ENCODE measurements around the gene TRPC4. TPM values are rescaled to one million over a fixed set of nuclear protein-coding genes. Genes with fewer than 3 reads are reported as not detected.

Gene TRPC4
- total RNA-seq, 1 donor from 2014 or later, result 0.19 TPM

DNA sequence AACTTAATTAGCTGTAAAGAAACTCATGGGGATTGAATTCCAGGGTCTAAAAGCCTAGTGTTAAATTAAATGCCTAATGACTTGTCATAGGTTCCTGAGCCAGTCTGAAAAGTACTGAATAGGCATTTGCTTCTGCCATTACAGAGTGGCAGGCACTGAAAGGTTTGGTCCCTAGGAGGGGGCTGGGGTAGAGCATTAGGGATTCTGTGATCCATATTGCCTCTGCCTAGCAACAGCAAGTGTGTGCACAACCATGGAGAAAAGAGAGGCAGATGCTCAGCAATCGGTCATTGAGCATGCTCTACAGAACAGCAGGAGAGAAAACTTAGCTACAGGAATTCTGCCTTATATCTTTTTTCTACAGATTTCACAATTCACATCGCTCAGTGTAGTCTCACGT, 133.5 kb downstream of the TRPC4 start:
- H3K4me1 ChIP-seq, result no peaks in the 10 kb centered on the region
- H3K36me3 ChIP-seq, result no peaks in the 10 kb centered on the region
- no peaks in the 10 kb centered on the region for H3K9me3 ChIP-seq (replicated peaks)
- no peak for DNase-seq
- H3K4me3 ChIP-seq, result no peak overlapping the region
- TF ChIP-seq, protein P1, sequence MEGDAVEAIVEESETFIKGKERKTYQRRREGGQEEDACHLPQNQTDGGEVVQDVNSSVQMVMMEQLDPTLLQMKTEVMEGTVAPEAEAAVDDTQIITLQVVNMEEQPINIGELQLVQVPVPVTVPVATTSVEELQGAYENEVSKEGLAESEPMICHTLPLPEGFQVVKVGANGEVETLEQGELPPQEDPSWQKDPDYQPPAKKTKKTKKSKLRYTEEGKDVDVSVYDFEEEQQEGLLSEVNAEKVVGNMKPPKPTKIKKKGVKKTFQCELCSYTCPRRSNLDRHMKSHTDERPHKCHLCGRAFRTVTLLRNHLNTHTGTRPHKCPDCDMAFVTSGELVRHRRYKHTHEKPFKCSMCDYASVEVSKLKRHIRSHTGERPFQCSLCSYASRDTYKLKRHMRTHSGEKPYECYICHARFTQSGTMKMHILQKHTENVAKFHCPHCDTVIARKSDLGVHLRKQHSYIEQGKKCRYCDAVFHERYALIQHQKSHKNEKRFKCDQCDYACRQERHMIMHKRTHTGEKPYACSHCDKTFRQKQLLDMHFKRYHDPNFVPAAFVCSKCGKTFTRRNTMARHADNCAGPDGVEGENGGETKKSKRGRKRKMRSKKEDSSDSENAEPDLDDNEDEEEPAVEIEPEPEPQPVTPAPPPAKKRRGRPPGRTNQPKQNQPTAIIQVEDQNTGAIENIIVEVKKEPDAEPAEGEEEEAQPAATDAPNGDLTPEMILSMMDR (IDR thresholded peaks at IDR 0.05; ENCODE audit: borderline replicate concordance), result no peak
- intact Hi-C loops (cut with micrococcal nuclease), result no loop called here
- no peak overlapping the region for H3K27ac ChIP-seq (replicated peaks)
- H3K27me3 ChIP-seq (ENCODE audit: low read depth), result no peaks in the 10 kb centered on the region

DNA sequence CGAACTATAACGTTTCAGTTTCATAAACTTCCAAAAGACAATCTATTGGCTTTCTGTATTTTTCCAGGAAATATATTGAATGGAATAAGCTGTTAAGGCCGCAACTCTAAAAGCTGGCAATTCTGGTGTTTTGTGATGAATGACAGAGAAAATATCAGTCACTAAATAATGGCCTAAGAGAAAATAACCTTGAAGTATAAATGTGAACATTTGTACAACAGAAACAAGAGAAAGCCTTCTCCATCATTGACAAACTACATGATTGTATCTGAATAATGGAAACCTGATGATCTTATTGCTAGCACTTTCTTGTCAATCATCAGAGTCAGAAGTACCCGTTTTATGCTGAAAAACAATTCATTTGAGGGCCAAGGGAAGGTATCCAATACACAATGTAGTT, 134.3 kb downstream of the TRPC4 start:
- Histone ChIP-seq H3K36me3 (no peaks in the 10 kb centered on the region), H3K9me3 (replicated peaks) (no peaks in the 10 kb centered on the region), H3K4me3 (no peak overlapping the region), H3K4me1 (no peaks in the 10 kb centered on the region), H3K27ac (replicated peaks) (no peak overlapping the region), H3K27me3 (ENCODE audit: low read depth) (no peaks in the 10 kb centered on the region)
- intact Hi-C loops (cut with micrococcal nuclease), result no loop called here
- no peak for DNase-seq
- TF ChIP-seq, protein P1 (IDR thresholded peaks at IDR 0.05; ENCODE audit: borderline replicate concordance), result no peak

DNA sequence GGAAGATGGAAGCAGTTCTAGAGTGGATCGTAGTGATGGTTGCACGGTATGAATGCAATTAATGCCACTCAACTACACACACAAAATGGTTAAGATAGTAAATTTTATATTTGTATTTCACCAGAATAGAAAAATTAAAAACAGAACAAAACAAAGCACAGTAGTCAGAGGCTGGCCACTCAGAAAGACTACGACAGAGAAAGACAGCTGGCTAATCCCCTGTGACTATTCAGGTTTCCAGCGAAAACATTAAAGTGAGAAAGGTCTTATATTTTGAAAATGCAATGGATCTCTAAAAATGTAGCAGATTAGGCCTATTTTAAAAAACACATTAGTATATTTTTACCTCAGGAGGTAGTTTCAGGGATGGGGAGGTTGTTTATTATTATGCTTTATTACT, 139.7 kb downstream of the TRPC4 start:
- Histone ChIP-seq H3K4me1 (no peaks in the 10 kb centered on the region), H3K27me3 (ENCODE audit: low read depth) (no peaks in the 10 kb centered on the region), H3K9me3 (replicated peaks) (no peaks in the 10 kb centered on the region), H3K36me3 (no peaks in the 10 kb centered on the region), H3K4me3 (no peak overlapping the region), H3K27ac (replicated peaks) (no peak overlapping the region)
- intact Hi-C loops (cut with micrococcal nuclease), result no loop called here
- TF ChIP-seq, protein P1 (IDR thresholded peaks at IDR 0.05; ENCODE audit: borderline replicate concordance), result no peak
- no peak for DNase-seq

DNA sequence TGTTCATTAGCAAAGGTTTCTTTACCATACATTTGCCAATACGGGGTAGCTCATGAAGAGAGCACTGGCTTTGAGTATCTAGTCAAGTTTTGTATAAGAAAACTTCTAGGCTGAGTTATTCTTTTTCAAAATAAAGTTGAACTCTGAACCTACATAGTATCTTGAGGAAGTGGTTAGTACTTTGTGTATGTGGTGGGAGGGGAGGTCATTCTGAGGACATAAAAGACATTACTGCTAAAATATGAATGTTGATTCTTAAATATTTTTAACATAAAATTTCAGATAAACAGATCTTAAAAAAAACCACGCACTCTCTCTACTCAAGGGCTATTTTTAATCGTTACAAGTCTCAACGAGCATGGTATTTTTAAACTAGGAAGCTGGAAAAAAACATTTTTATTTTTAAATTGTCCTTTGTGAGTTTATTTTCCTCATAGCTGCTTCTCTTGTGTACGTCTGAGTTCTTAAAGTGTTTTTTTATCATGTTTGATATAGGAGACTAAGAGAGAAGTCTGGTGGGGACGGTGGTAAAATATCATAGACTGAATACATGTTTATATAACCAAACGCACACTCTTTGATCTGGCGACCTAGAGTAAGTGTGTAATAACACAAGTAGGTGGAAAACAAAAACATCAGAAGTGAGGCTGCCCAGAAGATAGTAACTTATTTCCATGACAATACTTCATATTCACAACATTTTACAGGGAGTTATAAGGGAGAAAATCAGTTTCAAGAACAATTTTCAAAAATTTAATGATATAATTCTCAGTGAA, 153.0 kb downstream of the TRPC4 start:
- H3K27ac ChIP-seq (replicated peaks), result no peak overlapping the region
- DNase-seq, result no peak
- intact Hi-C loops (cut with micrococcal nuclease), result no loop called here
- no peaks in the 10 kb centered on the region for H3K4me1 ChIP-seq
- no peak overlapping the region for H3K4me3 ChIP-seq
- no peaks in the 10 kb centered on the region for H3K27me3 ChIP-seq (ENCODE audit: low read depth)
- H3K9me3 ChIP-seq (replicated peaks), result no peaks in the 10 kb centered on the region
- TF ChIP-seq, protein P1 (IDR thresholded peaks at IDR 0.05; ENCODE audit: borderline replicate concordance), result no peak
- H3K36me3 ChIP-seq, result no peaks in the 10 kb centered on the region

DNA sequence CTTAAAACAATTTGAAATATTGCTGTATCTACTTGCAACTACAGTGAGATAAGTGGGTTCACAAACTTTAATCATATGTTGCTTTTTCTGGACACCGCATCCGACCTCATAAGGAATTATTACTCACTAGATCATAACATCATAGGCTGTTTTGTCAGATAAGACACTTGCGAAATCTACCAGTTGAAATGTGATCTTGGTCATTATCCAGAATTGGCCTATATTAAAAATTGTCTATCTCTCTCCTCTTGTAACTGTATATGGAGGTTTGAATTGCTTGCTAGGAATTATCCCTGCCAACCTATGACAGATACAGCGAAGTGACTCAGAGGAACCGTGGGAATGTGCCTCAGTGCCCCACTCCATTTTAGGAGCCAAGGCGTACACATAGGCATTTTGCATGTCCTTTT, 154.0 kb downstream of the TRPC4 start:
- no peak overlapping the region for H3K27ac ChIP-seq (replicated peaks)
- TF ChIP-seq, protein P1 (IDR thresholded peaks at IDR 0.05; ENCODE audit: borderline replicate concordance), result no peak
- intact Hi-C loops (cut with micrococcal nuclease), result no loop called here

More for the DNA sequence above, 154.0 kb downstream of the TRPC4 start:
- H3K36me3 ChIP-seq, result no peaks in the 10 kb centered on the region
- H3K4me1 ChIP-seq, result no peaks in the 10 kb centered on the region
- H3K9me3 ChIP-seq (replicated peaks), result no peaks in the 10 kb centered on the region
- no peaks in the 10 kb centered on the region for H3K27me3 ChIP-seq (ENCODE audit: low read depth)
- DNase-seq, result no peak
- H3K4me3 ChIP-seq, result no peak overlapping the region
